ENCODE results near the gene CALD1. TPM values are rescaled to one million over a fixed set of nuclear protein-coding genes. Genes with fewer than 3 reads are reported as not detected.

Gene CALD1
- total RNA-seq, 1 experiment from 2014 or later: 47.9 TPM

DNA sequence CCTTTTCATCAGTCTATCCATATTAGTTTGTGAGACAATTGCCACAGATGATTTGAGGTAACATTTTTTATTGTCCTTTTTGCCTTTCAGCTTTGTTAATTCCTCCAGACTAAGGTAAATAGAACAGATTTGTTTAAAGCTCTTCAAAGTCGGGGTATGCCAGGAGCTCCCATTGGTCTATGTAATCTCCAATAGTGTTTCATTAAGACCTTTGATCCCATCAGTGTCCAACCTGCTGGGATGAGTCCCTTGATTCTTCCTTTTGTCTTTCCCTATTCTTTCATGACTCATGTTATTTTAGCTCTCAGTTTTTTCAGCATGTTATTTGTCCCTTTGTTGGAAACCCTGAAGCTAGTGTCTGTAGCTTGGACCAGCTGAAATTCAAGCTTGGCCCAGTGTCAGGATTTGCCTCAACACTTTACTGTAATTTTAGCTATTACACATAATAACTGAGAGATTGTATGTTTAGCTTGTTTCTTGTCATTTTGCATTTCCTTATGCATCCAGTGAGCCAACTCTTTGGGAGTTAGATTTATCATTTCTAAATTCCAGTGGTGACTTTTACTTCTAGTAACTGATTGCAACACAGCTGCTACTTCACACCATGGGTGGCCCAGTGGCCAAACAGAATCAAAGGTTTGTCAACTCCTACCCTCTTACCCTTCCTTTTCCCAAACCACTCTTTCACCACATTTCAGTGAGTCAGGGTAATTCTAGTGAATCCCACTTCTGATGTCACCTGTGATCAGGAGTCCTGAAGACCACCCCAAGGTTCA is 222.1 kb downstream of the CALD1 start:
- H3K27me3 ChIP-seq (replicated peaks; ENCODE audit: insufficient read depth, low read depth, low read length, poor library complexity): no peaks in the 10 kb centered on the region
- intact Hi-C loops (cut with micrococcal nuclease; ENCODE audit: unreplicated experiment): no loop called here
- H3K36me3 ChIP-seq (ENCODE audit: insufficient read depth, low read length, poor library complexity, severe bottlenecking): no peaks in the 10 kb centered on the region
- H3K9me3 ChIP-seq (ENCODE audit: low read depth, low read length, poor library complexity, severe bottlenecking): no peaks in the 10 kb centered on the region
- POLR2A ChIA-PET (ENCODE audit: low non-redundant PET): interaction anchor here (0.6 kb wide), 1 partner anchor 26 kb away, joined by 4 read pairs; no protein-coding TSS in a partner anchor
- CTCF ChIA-PET: no interaction called here
- no peak overlapping the region for H3K27ac ChIP-seq (ENCODE audit: low read depth, low read length, poor library complexity, severe bottlenecking)
- TF ChIP-seq, protein P1, sequence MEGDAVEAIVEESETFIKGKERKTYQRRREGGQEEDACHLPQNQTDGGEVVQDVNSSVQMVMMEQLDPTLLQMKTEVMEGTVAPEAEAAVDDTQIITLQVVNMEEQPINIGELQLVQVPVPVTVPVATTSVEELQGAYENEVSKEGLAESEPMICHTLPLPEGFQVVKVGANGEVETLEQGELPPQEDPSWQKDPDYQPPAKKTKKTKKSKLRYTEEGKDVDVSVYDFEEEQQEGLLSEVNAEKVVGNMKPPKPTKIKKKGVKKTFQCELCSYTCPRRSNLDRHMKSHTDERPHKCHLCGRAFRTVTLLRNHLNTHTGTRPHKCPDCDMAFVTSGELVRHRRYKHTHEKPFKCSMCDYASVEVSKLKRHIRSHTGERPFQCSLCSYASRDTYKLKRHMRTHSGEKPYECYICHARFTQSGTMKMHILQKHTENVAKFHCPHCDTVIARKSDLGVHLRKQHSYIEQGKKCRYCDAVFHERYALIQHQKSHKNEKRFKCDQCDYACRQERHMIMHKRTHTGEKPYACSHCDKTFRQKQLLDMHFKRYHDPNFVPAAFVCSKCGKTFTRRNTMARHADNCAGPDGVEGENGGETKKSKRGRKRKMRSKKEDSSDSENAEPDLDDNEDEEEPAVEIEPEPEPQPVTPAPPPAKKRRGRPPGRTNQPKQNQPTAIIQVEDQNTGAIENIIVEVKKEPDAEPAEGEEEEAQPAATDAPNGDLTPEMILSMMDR (conservative IDR thresholded peaks at IDR 0.05; ENCODE audit: low read depth, low read length): no peak
- no peak for TF ChIP-seq EZH2 (IDR thresholded peaks at IDR 0.05; ENCODE audit: borderline replicate concordance, low read depth, low read length, poor library complexity, severe bottlenecking)
- no peaks in the 10 kb centered on the region for H3K4me1 ChIP-seq (ENCODE audit: insufficient read depth, low read length, poor library complexity, severe bottlenecking)
- no peak overlapping the region for H3K4me3 ChIP-seq (ENCODE audit: low read depth, low read length, poor library complexity, severe bottlenecking)
- no peak for DNase-seq (ENCODE audit: low spot score)
- BruUV-seq (replicated peaks): no TSS peak

DNA sequence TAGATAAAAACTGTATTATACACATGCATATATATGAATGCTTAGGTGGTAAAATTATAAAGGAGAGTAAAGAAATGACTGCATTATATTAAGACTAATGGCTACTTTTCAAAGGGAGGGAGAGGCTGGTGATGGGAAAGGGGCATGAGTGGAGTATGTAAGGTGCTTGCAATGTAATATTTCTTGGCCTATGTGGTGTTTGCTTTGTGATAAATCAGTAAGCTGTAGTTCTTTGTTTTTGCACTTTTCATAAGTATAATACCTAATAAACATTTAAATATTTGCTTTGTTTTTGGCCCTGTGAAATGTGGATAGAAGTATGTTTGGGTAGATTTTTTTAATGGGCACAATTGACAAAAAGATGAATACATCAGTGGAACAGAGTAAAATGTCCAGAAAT is 232.8 kb downstream of the CALD1 start:
- TF ChIP-seq EZH2 (IDR thresholded peaks at IDR 0.05; ENCODE audit: borderline replicate concordance, low read depth, low read length, poor library complexity, severe bottlenecking): no peak
- TF ChIP-seq, protein P1 (conservative IDR thresholded peaks at IDR 0.05; ENCODE audit: low read depth, low read length): no peak
- H3K27me3 ChIP-seq (replicated peaks; ENCODE audit: insufficient read depth, low read depth, low read length, poor library complexity): no peaks in the 10 kb centered on the region
- POLR2A ChIA-PET (ENCODE audit: low non-redundant PET): interaction anchor here (0.6 kb wide), 1 partner anchor 14 kb away, joined by 3 read pairs; no protein-coding TSS in a partner anchor
- H3K4me3 ChIP-seq (ENCODE audit: low read depth, low read length, poor library complexity, severe bottlenecking): no peak overlapping the region
- intact Hi-C loops (cut with micrococcal nuclease; ENCODE audit: unreplicated experiment): no loop called here
- CTCF ChIA-PET: no interaction called here
- no peaks in the 10 kb centered on the region for H3K4me1 ChIP-seq (ENCODE audit: insufficient read depth, low read length, poor library complexity, severe bottlenecking)
- no peaks in the 10 kb centered on the region for H3K9me3 ChIP-seq (ENCODE audit: low read depth, low read length, poor library complexity, severe bottlenecking)
- H3K27ac ChIP-seq (ENCODE audit: low read depth, low read length, poor library complexity, severe bottlenecking): no peak overlapping the region
- BruUV-seq (replicated peaks): no TSS peak
- DNase-seq (ENCODE audit: low spot score): no peak
- no peaks in the 10 kb centered on the region for H3K36me3 ChIP-seq (ENCODE audit: insufficient read depth, low read length, poor library complexity, severe bottlenecking)

Other genes starting within 250 kb of the CALD1 start
- gene AKR1B15, start 230.5 kb upstream of the CALD1 start, total RNA-seq (2021): not detected in 2 replicates
- 13.8 and 14.0 TPM in 2 replicates for gene BPGM, start 132.8 kb upstream of the CALD1 start, total RNA-seq (2021)
- 2.4 and 2.9 TPM in 2 replicates for gene AGBL3, start 206.9 kb downstream of the CALD1 start, total RNA-seq (2021)